ENCODE measurements around the gene LLGL2.
"Not testable (repeated sequence)": the region's sequence is repeated elsewhere in the genome, so short reads cannot be mapped to it uniquely, and the experiment has no call there.

The LLGL2 gene

GRCh38 chr17:75524970-75525805 lies at the start of gene LLGL2:
LLGL2 (plus strand) TSS chr17:75525697; CDS start chr17:75543427, 17,730 bp downstream.
- peak; percentile 90 for DNase-seq

GRCh38 chr17:75475851-75476250 lies 49.6 kb upstream of the LLGL2 start:
- no peak for DNase-seq

GRCh38 chr17:75476271-75476671 lies 49.2 kb upstream of the LLGL2 start:
- DNase-seq: no peak

- DNase-seq: no peak
Measured at GRCh38 chr17:75476752-75477489, 48.6 kb upstream of the LLGL2 start.

- DNase-seq: not testable (repeated sequence)
Measured at GRCh38 chr17:75477490-75477862, 48.0 kb upstream of the LLGL2 start.

- no peak for DNase-seq
Measured at GRCh38 chr17:75478508-75478907, 47.0 kb upstream of the LLGL2 start.

- no peak for DNase-seq
Measured at GRCh38 chr17:75480281-75480680, 45.2 kb upstream of the LLGL2 start.

- DNase-seq: no peak
Measured at GRCh38 chr17:75481194-75482068, 44.1 kb upstream of the LLGL2 start.

- no peak for DNase-seq
Measured at GRCh38 chr17:75482098-75482942, 43.2 kb upstream of the LLGL2 start.

- DNase-seq: no peak
Measured at GRCh38 chr17:75485688-75486087, 39.8 kb upstream of the LLGL2 start.

GRCh38 chr17:75486151-75486550 lies 39.3 kb upstream of the LLGL2 start:
- no peak for DNase-seq

GRCh38 chr17:75486951-75487350 lies 38.5 kb upstream of the LLGL2 start:
- DNase-seq: no peak

- peak; percentile 57 for DNase-seq
Measured at GRCh38 chr17:75487351-75488070, 38.0 kb upstream of the LLGL2 start.

- no peak for DNase-seq
Measured at GRCh38 chr17:75488693-75489510, 36.6 kb upstream of the LLGL2 start.

GRCh38 chr17:75489511-75489955 lies 36.0 kb upstream of the LLGL2 start:
- no peak for DNase-seq

GRCh38 chr17:75490173-75490743 lies 35.2 kb upstream of the LLGL2 start:
- DNase-seq: no peak

GRCh38 chr17:75490953-75491649 lies 34.4 kb upstream of the LLGL2 start:
- DNase-seq: no peak

- DNase-seq: no peak
Measured at GRCh38 chr17:75491680-75492079, 33.8 kb upstream of the LLGL2 start.

GRCh38 chr17:75492555-75493168 lies 32.8 kb upstream of the LLGL2 start:
- DNase-seq: no peak
